Activated naive CD4-positive, alpha-beta T cell treated with anti-CD3 and anti-CD28 coated beads, Interleukin-2, amount 50 U/mL, for 72 hours (primary cell): ENCODE results near the gene BDH1. TPM values are rescaled to one million over a fixed set of nuclear protein-coding genes. Genes with fewer than 3 reads are reported as not detected.
A peak's percentile ranks its signal among the peaks of the same experiment; 100 is the strongest.

ENCODE experiments used
- ATAC-seq, 2 donors: fragments of 150-1000 bp; cut with Tn5 transposase; 2 replicates each; pipeline ENCODE4 v1.10.0; 2021; ENCODE audit warnings: mild to moderate bottlenecking in 2 of 2, moderate library complexity in 2 of 2
- DNase-seq, 2 donors: peaks; one replicate each; pipeline ENCODE4 v3.0.0; 2021 to 2022; ENCODE audit warnings: low spot score in 2 of 2
- H3K27ac Mint-ChIP-seq, 2 donors: one replicate each; pipeline ENCODE4 v1.8.0; 2022; ENCODE audit warnings: mild to moderate bottlenecking in 2 of 2, mixed read lengths in 2 of 2
- H3K36me3 Mint-ChIP-seq, 2 donors: one replicate each; pipeline ENCODE4 v1.8.0; 2022; ENCODE audit warnings: mixed read lengths in 2 of 2
- H3K9me3 Mint-ChIP-seq, 2 donors: one replicate each; pipeline ENCODE4 v1.8.0; 2022; ENCODE audit warnings: mixed read lengths in 2 of 2
- total RNA-seq, 2 donors: library from RNA; stranded (reverse); gene quantifications; one replicate each; pipeline ENCODE4 v1.2.3, GENCODE V29; 2022

The BDH1 gene
- total RNA-seq, 2 donors from 2014 or later, result 57.3 to 131 TPM

DNA sequence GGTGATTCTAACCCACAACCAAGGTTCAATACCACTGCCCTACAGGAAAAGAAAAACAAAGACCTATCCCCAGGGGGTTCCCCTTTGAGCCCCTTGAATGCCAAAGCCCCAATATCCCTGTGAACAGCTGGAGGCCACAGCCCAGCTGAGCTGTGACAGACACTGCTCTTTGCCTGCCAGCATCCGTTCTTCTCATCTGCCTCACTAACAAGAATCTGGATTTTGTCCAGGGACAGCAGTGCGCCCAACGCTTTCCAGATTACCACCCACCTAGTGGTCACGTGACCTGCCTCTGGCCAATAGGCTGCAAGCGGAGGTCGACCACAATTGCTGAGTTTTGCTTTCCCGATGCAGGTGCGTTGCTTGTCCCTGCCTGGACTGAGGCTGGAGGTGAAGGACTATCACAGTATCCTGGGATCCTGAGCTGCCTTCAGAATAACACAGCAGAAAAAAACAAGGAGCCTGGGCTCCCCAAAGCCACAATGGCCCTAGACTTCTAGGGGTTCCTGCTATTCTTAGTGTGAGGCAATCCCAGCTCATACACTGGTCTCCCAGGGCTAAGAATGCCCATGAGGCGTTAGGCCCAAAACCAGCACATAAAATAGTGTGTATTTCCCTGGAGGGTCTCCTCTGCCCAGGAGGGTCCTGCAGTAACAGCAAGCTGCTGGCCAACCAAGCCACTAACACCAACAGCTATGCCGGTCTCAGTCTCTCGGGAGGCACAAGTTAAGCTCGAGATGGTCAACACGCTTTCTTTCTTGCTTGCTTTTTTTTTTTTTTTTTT is 13.8 kb downstream of the BDH1 start:
- DNase-seq, result no peak
- Mint-ChIP-seq H3K9me3 (no peaks in the 10 kb centered on the region), H3K27ac (peak overlapping the region in 1 of 2 donors; percentile 48), H3K36me3 (peaks cover 0 to 43% of the 10 kb centered on the region in 2 donors)
- no peak for ATAC-seq

DNA sequence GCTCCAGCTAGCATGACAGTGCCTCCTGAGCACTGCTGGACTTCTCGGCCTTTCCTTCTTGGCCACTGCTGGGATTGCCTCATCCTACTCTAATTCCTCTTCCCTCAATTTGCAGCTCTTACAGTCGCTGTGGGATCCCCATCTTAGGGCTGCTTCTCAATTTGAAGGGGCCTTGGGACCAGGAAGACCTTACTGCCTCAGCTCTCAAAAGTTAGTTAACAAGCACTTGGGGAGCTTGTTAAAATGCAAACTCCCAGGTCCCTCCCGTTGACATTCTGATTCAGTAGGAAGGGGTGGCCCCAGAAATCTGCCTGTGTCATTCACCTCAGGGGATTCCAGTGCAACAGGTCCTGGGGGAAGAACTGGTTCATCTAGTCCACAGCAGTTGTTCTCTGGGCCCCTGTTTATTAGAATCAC is 14.8 kb downstream of the BDH1 start:
- DNase-seq, result no peak
- ATAC-seq, result peak in 1 of 2 donors; percentile 59
- peak overlapping the region; percentile 48 to 92 for H3K27ac Mint-ChIP-seq
- H3K9me3 Mint-ChIP-seq, result no peaks in the 10 kb centered on the region
- peaks cover 0 to 43% of the 10 kb centered on the region in 2 donors for H3K36me3 Mint-ChIP-seq

DNA sequence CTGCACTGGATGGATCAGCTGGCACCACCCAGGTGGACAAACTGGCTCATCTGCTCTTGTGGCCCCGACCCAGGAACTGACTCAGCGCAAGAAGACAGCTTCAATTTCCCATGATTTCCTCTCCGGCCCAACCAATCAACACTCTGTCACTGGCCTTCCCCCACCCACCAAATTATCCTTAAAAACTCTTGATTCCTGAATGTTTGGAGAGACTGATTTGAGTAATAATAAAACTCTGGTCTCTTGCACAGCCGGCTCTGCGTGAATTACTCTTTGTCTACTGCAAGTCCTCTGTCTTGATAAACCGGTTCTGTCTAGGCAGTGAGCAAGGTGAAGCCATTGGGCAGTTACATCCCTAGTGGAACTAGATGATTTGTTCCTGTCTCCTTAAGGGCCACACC is 16.1 kb downstream of the BDH1 start:
- Mint-ChIP-seq H3K27ac (peak overlapping the region; percentile 61 to 88), H3K36me3 (peaks cover 0 to 35% of the 10 kb centered on the region in 2 donors)

DNA sequence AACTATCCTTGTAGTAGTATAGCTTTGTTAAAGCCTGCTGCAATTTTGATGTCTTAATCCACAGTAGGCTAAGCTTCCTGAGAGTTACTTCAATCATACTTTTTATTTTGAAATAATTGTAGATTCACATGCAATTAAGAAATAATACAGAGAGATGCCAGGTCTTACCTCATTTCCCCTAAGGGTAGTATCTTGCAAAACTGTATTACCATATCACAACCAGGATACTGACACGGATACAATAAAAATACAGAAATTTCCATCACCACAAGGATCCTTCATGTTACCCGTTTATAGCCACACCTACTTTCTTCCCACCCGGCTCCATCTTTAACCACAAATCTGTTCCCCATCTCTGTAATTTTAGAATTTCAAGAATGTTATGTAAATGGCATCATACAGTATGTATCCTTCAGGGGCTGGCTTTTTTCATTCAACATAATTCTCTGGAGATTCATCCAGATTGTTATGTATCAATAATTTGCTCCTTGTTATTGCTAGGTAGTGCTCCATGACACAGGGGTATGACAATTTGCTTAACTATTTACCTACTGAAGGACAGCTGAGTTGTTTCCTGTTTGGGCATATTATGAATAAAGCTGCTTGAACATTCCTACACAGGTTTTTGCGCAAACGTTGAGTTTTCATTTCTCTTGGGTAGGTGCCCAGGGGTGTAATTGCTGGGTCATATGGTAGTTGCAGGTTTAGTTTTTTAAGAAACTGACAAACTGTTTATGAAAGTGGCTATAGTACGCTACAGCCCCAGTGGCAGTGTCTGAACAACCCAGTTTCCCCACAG is 21.6 kb downstream of the BDH1 start:
- Mint-ChIP-seq H3K27ac (peak overlapping the region; percentile 29 to 31), H3K9me3 (no peaks in the 10 kb centered on the region), H3K36me3 (peaks cover 0 to 14% of the 10 kb centered on the region in 2 donors)
- no peak for ATAC-seq
- no peak for DNase-seq

More for the DNA sequence above, 16.1 kb downstream of the BDH1 start:
- no peak for DNase-seq
- no peaks in the 10 kb centered on the region for H3K9me3 Mint-ChIP-seq
- ATAC-seq, result no peak

DNA sequence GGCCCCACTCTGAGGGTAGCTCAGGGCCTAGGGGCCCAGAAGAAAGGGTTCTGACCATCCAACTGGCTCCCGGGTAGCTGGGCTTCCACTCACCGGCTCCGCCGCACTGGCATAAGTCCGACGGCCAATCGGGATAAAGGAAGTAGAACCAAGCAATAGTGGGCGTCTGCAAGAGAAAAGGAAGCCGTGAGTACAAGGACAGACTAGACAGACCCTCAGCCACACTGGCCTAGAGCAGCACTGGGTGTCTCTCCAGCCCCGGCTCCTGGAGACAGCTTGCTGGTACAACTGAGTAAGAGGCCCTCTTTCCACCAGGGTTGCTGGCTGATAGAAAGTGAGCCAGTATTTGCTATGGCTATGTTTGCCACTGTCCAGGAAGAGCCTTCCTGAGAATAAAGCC is 22.4 kb downstream of the BDH1 start:
- ATAC-seq (no peak), DNase-seq (no peak)
- no peaks in the 10 kb centered on the region for H3K9me3 Mint-ChIP-seq
- H3K36me3 Mint-ChIP-seq, result peaks cover under 1 to 14% of the 10 kb centered on the region in 2 donors
- H3K27ac Mint-ChIP-seq, result no peak overlapping the region

DNA sequence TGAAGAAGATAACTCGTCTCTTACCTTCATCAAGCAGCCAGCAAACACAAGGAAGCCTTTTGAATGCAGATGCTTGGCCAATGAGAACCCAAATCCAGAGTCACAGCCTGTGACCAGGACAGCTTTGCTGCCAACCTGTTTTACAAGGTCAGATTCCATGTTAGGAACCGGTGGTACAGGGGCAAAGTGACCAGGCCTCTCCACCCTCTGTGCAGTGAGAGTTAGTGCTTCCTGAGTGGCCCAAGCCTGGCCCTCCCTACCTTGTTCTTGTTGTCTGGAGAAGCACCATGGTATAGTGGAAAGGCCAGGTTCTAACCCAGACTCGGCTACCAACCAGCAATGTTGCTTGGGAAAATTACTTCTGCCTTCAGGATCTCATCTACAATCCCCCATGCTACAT is 23.4 kb downstream of the BDH1 start:
- no peak for ATAC-seq
- Mint-ChIP-seq H3K9me3 (no peaks in the 10 kb centered on the region), H3K27ac (no peak overlapping the region), H3K36me3 (peaks cover 5 to 8% of the 10 kb centered on the region in 2 donors)
- no peak for DNase-seq

DNA sequence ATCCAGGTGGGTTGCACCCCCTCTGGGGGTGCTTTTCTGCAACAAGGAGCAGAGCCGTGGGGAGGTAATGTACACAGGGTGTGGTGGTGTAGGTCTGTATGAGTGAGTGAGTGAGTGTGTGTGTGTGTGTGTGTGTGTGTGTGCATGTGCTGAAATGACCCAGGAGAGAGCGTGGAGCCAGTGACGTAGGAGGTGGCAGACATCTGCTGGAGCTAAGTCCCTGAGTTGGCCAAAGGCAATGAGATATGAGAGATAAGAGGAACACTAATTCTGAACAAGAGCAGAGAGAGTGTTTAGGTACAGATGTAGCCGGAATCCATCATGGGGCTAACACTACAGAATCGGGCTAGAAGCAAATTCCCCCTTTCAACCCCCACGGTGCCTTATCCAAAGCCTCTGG is 27.6 kb downstream of the BDH1 start:
- ATAC-seq, result no peak
- Mint-ChIP-seq H3K27ac (peak overlapping the region in 1 of 2 donors; percentile 66), H3K36me3 (peaks cover 0 to 8% of the 10 kb centered on the region in 2 donors)

DNA sequence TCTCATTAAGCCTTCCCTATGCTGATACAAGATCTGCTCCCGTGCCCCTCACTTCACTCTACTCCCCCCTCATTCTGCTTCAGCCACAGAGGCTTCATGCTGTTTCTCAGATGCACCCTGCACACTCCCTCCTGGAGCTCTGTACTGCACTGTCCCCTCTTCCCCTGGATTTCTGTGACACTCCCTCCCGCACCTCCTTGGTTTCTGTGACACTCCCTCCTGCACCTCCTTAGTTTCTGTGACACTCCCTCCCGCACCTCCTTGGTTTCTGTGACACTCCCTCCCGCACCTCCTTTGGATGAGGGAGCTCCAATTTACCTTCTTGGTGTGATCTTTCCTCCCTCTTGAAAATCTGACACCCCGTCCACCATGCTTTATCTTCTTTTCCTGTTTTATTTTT is 28.2 kb downstream of the BDH1 start:
- no peak for DNase-seq
- Mint-ChIP-seq H3K27ac (peak overlapping the region; percentile 32 to 66), H3K36me3 (peaks cover 0 to 8% of the 10 kb centered on the region in 2 donors), H3K9me3 (no peaks in the 10 kb centered on the region)
- ATAC-seq, result no peak

More for the DNA sequence above, 27.6 kb downstream of the BDH1 start:
- DNase-seq, result no peak
- no peaks in the 10 kb centered on the region for H3K9me3 Mint-ChIP-seq

DNA sequence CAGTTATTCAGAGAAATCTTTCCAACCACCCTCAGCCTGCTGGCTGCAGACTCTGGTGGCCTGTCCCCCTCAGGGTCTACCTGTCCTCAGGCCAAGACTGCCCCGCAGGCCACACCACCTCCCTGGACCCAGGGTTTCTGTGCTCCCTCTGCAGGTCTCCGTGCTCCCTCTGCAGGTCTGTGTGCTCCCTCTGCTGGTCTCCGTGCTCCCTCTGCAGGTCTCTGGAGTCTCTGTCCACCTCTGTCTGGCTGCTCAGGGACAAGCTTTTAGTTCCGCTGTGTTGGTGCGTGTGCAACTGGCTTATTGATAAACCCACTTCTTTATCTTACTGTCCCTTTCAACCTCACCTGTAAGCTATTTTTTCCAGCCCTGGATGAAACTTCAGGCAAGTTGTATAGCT is 30.1 kb downstream of the BDH1 start:
- DNase-seq (no peak), ATAC-seq (no peak)
- Mint-ChIP-seq H3K36me3 (peaks cover 0 to 8% of the 10 kb centered on the region in 2 donors), H3K9me3 (no peaks in the 10 kb centered on the region), H3K27ac (peak overlapping the region in 1 of 2 donors; percentile 27)

DNA sequence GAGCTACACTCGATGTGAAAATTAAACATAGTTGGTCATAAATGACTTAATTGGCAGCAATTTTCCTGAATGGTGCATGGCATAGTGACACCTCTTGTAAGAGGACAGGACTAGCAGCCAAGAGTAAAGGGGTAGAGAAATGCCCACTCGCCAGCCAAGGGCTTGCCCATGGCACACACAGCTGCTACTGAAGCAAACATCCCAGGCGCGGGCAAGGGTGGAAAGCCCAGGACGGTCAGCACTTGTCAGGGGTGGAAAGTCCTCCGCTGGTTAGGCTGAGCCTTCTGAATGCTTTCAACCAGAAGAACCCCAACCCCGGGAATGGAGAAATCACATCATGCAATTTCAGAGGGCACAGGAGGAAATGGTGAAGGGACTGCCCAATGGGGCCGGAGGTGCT is 31.6 kb downstream of the BDH1 start:
- no peak for ATAC-seq
- H3K27ac Mint-ChIP-seq, result peak overlapping the region in 1 of 2 donors; percentile 60
- peaks cover 2 to 8% of the 10 kb centered on the region in 2 donors for H3K36me3 Mint-ChIP-seq
- no peak for DNase-seq
- H3K9me3 Mint-ChIP-seq, result no peaks in the 10 kb centered on the region

DNA sequence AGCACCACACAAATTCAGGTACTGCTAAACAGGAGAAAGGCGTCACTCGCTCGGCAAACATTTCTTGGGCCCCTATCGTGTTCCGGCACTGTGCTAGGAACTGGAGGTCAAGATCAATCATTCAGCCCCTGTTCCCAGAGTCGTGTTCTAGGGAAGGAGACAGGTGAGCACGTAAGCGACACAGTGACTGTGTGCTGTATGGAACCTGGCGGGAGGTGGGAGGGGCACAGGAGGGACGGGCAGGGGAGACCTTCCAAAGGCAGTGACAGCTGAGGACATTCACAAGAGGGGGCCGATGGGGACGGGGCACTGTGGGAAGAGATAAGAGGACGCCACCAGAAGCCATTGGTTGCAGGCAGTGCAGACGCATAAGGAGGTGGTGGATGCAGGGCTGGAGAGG is 32.2 kb downstream of the BDH1 start:
- no peaks in the 10 kb centered on the region for H3K9me3 Mint-ChIP-seq
- peaks cover 7 to 8% of the 10 kb centered on the region in 2 donors for H3K36me3 Mint-ChIP-seq
- no peak for DNase-seq
- peak overlapping the region in 1 of 2 donors; percentile 8 for H3K27ac Mint-ChIP-seq
- ATAC-seq, result no peak

DNA sequence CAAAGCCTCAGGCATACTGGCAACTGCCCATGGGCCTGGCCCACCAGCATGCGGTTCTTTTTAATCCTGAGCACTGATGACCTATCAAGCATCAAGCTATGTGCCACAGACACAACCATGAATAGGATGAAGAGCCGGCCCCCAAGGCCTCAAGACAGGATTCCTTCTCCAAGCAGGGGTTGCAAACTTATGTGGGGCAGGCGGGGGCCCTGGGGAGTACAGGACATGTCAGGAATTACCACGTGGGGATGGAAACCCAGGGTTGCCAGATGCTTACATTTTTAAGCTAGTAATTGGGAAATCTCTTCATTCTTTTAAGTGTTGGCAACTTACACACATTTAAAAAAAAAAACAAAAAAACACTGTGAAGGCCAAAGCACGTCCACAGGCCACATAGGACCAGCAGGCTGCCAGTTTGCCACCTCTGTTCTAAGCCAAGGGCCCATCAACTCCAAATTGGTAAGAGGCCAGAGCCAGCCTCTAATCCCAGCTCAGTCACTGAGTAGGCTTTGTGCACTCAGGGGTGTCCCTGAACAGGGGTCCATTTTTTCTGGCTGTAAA is 32.8 kb downstream of the BDH1 start:
- no peak for ATAC-seq
- Mint-ChIP-seq H3K36me3 (peaks cover 3 to 7% of the 10 kb centered on the region in 2 donors), H3K27ac (peak overlapping the region in 1 of 2 donors; percentile 63)

DNA sequence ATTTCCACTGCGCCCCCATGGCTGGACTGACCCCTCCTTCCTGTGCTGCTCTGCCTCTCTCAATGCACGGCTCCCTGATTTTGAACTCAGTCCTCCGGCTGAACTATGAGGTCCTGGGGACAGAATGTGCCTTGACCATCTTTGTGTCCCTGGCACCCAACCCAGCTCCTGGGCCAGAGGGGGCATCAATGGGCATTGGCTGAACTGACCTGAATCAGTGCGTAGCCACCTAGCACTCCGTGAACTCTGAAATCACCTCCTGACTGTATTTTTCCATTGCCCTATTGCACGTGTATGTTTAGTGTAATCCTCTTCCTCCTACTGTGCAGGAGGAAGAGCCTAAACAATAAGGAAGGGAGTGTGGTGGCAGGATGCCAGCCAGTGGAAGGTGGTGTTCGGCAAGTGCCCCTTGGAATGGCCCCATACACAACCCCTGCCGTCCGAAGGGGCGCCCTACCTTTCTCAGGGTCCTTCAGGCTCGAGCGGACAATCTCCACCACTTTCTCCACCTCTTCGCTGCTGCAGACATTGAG is 33.5 kb downstream of the BDH1 start:
- ATAC-seq (no peak), DNase-seq (no peak)
- Mint-ChIP-seq H3K27ac (peak overlapping the region in 1 of 2 donors; percentile 63), H3K9me3 (no peaks in the 10 kb centered on the region), H3K36me3 (peaks cover 0 to 7% of the 10 kb centered on the region in 2 donors)

More for the DNA sequence above, 32.8 kb downstream of the BDH1 start:
- no peak for DNase-seq
- H3K9me3 Mint-ChIP-seq, result no peaks in the 10 kb centered on the region

DNA sequence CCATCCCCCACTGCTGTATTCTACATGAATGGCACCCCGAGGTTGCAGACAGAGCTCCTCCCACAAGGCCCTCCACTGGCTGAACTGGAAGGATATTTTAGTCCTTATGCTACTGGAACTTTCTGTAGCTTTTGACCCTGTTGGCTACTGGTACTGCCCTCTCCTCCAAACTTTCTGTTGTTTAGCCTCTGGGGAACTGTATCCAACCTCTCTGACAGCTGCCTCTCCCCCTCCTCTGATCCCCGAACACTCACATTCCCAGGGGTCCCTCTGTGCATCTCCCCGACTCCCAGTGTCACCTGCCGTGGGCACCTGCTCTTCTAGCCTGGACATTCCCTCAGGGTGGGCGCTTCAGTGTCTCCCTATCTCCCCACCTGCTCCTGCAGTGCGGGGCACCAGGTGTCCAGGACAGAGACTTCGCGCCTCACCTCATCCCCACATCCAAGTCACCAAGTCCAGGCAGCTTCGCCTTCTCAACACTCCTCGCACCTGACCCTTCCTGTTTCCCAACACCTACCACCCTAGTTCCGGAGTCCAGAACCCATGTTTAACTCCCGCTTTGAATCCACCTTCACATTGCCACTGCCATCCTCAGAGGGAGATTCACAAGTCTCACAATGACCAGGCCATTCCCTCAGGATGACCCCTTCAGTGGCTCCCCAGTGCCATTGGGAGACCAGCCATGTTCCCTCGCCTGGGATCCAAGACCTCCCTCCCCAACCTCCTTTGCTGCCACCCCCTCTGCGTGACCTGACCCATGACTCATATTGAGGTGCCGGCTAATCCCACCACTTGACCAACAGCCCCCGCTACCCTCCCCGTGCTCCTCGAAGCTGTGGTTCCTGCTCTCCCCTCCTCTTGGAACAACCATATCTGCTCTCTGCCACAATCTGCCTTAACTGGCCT is 34.2 kb downstream of the BDH1 start:
- peaks cover 0 to 11% of the 10 kb centered on the region in 2 donors for H3K36me3 Mint-ChIP-seq
- H3K27ac Mint-ChIP-seq, result peak overlapping the region; percentile 63 to 73
- DNase-seq (no peak), ATAC-seq (no peak)
- no peaks in the 10 kb centered on the region for H3K9me3 Mint-ChIP-seq

DNA sequence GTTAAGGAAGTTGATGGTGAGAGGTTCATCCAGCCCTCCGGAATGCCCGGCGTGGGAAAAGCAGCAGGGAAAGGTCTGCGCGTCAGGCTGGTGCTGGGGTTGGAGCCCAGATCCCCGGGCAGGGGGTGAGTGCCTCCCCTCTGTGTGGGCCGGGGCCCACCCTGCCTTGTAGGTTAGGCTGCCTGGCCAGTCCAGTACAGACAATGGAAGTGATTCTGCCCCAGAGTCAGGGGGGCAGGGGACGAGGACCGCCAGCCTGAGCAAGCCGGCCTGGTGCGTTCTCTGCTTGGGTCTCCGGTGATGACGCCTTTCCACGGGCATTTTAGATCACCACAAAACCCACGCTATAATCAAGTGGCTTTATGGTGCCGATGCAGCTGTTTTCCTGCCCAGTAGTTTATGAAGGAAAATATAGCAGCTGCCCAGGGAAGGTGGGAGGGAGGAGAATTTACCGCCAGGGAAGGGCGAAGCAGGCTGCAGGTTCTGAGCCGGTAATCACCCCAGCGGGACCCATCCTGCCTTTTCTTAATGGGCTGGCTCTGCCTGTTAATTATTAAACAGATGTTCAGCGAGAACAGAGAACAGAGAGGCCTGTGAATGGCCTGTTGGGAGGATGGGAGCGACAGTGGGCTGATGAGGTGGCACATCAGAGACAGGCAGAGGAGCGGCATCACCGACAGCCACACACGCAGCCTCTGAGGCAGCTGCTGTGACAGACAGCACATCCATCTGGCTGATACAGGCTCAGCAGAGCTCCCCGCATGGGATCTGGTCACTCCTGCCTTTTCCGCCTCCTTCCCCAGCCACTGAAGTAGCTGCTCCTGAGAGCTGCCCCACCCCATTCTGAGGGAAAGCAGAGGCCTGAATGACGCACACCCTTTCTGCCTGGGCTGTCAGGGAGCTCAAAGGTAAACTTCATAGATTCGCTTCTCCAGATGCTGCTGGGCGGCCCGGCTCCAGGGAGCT is 35.2 kb downstream of the BDH1 start:
- DNase-seq (no peak), ATAC-seq (peak in 1 of 2 donors; percentile 23)
- H3K27ac Mint-ChIP-seq, result peak overlapping the region in 1 of 2 donors; percentile 63
- no peaks in the 10 kb centered on the region for H3K9me3 Mint-ChIP-seq
- peaks cover under 1 to 17% of the 10 kb centered on the region in 2 donors for H3K36me3 Mint-ChIP-seq
